Osteoblast (primary cell): ENCODE measurements around the gene MICAL3. TPM values are rescaled to one million over a fixed set of nuclear protein-coding genes. Genes with fewer than 3 reads are reported as not detected.

Source experiments
- DNase-seq: peaks from one replicate; pipeline ENCODE4 v3.0.0; 2011; ENCODE audit warnings: low spot score, mixed read lengths; ENCODE audit not compliant: insufficient read length; ENCODE audit errors: missing footprints
- H2AFZ ChIP-seq: 2 replicates; pipeline ENCODE4 v1.6.0; 2011; ENCODE audit warnings: mild to moderate bottlenecking, low read length
- H3K27ac ChIP-seq: 2 replicates; pipeline ENCODE4 v1.5.1; 2011; ENCODE audit warnings: mild to moderate bottlenecking, low read depth, low read length, moderate library complexity
- H3K27me3 ChIP-seq: 2 replicates; pipeline ENCODE4 v1.6.0; 2012; ENCODE audit warnings: mild to moderate bottlenecking, control low read depth, inconsistent platforms, low read length, moderate library complexity; ENCODE audit not compliant: insufficient read depth
- H3K36me3 ChIP-seq: 2 replicates; pipeline ENCODE4 v1.5.1; 2011; ENCODE audit warnings: mild to moderate bottlenecking, low read length, control low read depth, moderate library complexity; ENCODE audit not compliant: insufficient read depth
- H3K4me1 ChIP-seq: 2 replicates; pipeline ENCODE4 v1.5.1; 2011; ENCODE audit warnings: mild to moderate bottlenecking, low read length, control low read depth, moderate library complexity; ENCODE audit not compliant: insufficient read depth
- H3K4me2 ChIP-seq: 2 replicates; pipeline ENCODE4 v1.6.0; 2011; ENCODE audit warnings: mild to moderate bottlenecking, low read length; ENCODE audit not compliant: insufficient read depth
- H3K4me3 ChIP-seq: fragments of 200-600 bp; sonication (generic); 3 replicates; pipeline ENCODE4 v1.5.1; 2012; ENCODE audit warnings: mild to moderate bottlenecking, low read length, inconsistent platforms; ENCODE audit not compliant: insufficient read depth
- H3K79me2 ChIP-seq: 2 replicates; pipeline ENCODE4 v1.6.0; 2012; ENCODE audit warnings: mild to moderate bottlenecking, low read length, control low read depth, inconsistent platforms; ENCODE audit not compliant: insufficient read depth
- H3K9me3 ChIP-seq: 2 replicates; pipeline ENCODE4 v1.5.1; 2011; ENCODE audit warnings: low read depth, low read length, control low read depth
- H4K20me1 ChIP-seq: 2 replicates; pipeline ENCODE4 v1.6.0; 2012; ENCODE audit warnings: mild to moderate bottlenecking, low read length, control low read depth; ENCODE audit not compliant: insufficient read depth
- CTCF ChIP-seq: IDR thresholded peaks from 2 replicates; pipeline ENCODE4 v1.5.1; 2011; ENCODE audit warnings: mild to moderate bottlenecking, low read depth, low read length, moderate library complexity; ENCODE audit errors: extremely low read depth
- total RNA-seq: library from RNA; depleted of rRNA; stranded (reverse); fragments of >200 nt; gene quantifications from 2 replicates; pipeline ENCODE4 v1.2.3, GENCODE V29; 2012

The MICAL3 gene
- total RNA-seq, 1 donor = 35.1 TPM

GRCh38 chr22:17866621-17867020 lies 157.7 kb downstream of the MICAL3 start:
- Histone ChIP-seq H3K27me3 (no peaks in the 10 kb centered on the region), H3K79me2 (no peaks in the 10 kb centered on the region), H4K20me1 (no peaks in the 10 kb centered on the region), H3K4me3 (no peak overlapping the region), H2AFZ (no peak overlapping the region), H3K4me2 (no peak overlapping the region), H3K36me3 (peaks cover 64% of the 10 kb centered on the region), H3K9me3 (no peaks in the 10 kb centered on the region), H3K27ac (no peak overlapping the region), H3K4me1 (no peaks in the 10 kb centered on the region)
- DNase-seq = peak; percentile 69
- no peak for TF ChIP-seq CTCF

- TF ChIP-seq CTCF = no peak
- no peaks in the 10 kb centered on the region for H3K79me2 ChIP-seq
- H3K9me3 ChIP-seq = no peaks in the 10 kb centered on the region
- H3K4me2 ChIP-seq = no peak overlapping the region
- H3K4me1 ChIP-seq = no peaks in the 10 kb centered on the region
- DNase-seq = peak; percentile 62
- H3K27me3 ChIP-seq = no peaks in the 10 kb centered on the region
- no peak overlapping the region for H2AFZ ChIP-seq
- peaks cover 59% of the 10 kb centered on the region for H3K36me3 ChIP-seq
- no peak overlapping the region for H3K27ac ChIP-seq
- H4K20me1 ChIP-seq = no peaks in the 10 kb centered on the region
- H3K4me3 ChIP-seq = no peak overlapping the region
Measured at GRCh38 chr22:17866127-17866526, 158.2 kb downstream of the MICAL3 start.

- H2AFZ ChIP-seq = no peak overlapping the region
- DNase-seq = peak; percentile 84
- H3K4me1 ChIP-seq = no peaks in the 10 kb centered on the region
- H3K4me2 ChIP-seq = no peak overlapping the region
- H3K9me3 ChIP-seq = no peaks in the 10 kb centered on the region
- no peaks in the 10 kb centered on the region for H4K20me1 ChIP-seq
- no peak overlapping the region for H3K4me3 ChIP-seq
- H3K27me3 ChIP-seq = no peaks in the 10 kb centered on the region
- peaks cover 52% of the 10 kb centered on the region for H3K36me3 ChIP-seq
- TF ChIP-seq CTCF = no peak
- no peak overlapping the region for H3K27ac ChIP-seq
- no peaks in the 10 kb centered on the region for H3K79me2 ChIP-seq
Measured at GRCh38 chr22:17865183-17866055, 158.9 kb downstream of the MICAL3 start.

GRCh38 chr22:17864398-17865182 lies 159.8 kb downstream of the MICAL3 start:
- Histone ChIP-seq H3K27me3 (no peaks in the 10 kb centered on the region), H3K79me2 (no peaks in the 10 kb centered on the region), H4K20me1 (no peaks in the 10 kb centered on the region), H3K4me1 (no peaks in the 10 kb centered on the region), H2AFZ (no peak overlapping the region), H3K9me3 (no peaks in the 10 kb centered on the region), H3K4me3 (no peak overlapping the region), H3K4me2 (no peak overlapping the region), H3K27ac (no peak overlapping the region), H3K36me3 (peaks cover 50% of the 10 kb centered on the region)
- no peak for DNase-seq
- TF ChIP-seq CTCF = no peak
